Duodenal mucosa (tissue), 2 donors: ENCODE data around the gene FSTL4.

ENCODE experiments used
- H3K27ac ChIP-seq: one replicate; pipeline ENCODE4 v1.7.0; 2013; ENCODE audit warnings: low read depth, low read length
- H3K27me3 ChIP-seq, 2 donors: one replicate each; pipeline ENCODE4 v1.7.0; 2013; ENCODE audit warnings: low read length in 2 of 2, control low read depth in 1 of 2; ENCODE audit not compliant: insufficient read depth in 2 of 2, control insufficient read depth in 1 of 2
- H3K36me3 ChIP-seq, 2 donors: one replicate each; pipeline ENCODE4 v1.7.0; 2013; ENCODE audit warnings: low read length in 2 of 2, control low read depth in 1 of 2; ENCODE audit not compliant: insufficient read depth in 2 of 2, control insufficient read depth in 1 of 2
- H3K4me1 ChIP-seq, 2 donors: one replicate each; pipeline ENCODE4 v1.7.0; 2013; ENCODE audit warnings: low read length in 2 of 2, control low read depth in 1 of 2; ENCODE audit not compliant: insufficient read depth in 2 of 2, control insufficient read depth in 1 of 2
- H3K4me3 ChIP-seq, 2 donors: one replicate each; pipeline ENCODE4 v1.7.0; 2013; ENCODE audit warnings: low read length in 2 of 2, low read depth in 1 of 2
- H3K9ac ChIP-seq, 2 donors: one replicate each; pipeline ENCODE4 v1.7.0; 2013; ENCODE audit warnings: low read length in 2 of 2, low read depth in 1 of 2
- H3K9me3 ChIP-seq, 2 donors: one replicate each; pipeline ENCODE4 v1.7.0; 2013; ENCODE audit warnings: low read length in 2 of 2, control low read depth in 1 of 2; ENCODE audit not compliant: control insufficient read depth in 1 of 2

FSTL4 gene

GRCh38 chr5:133370036-133370831 is 242.1 kb downstream of the FSTL4 start:
- no peak overlapping the region for H3K9ac ChIP-seq
- no peaks in the 10 kb centered on the region for H3K4me1 ChIP-seq
- H3K27ac ChIP-seq: no peak overlapping the region
- no peaks in the 10 kb centered on the region for H3K27me3 ChIP-seq
- no peaks in the 10 kb centered on the region for H3K9me3 ChIP-seq
- no peak overlapping the region for H3K4me3 ChIP-seq
- no peaks in the 10 kb centered on the region for H3K36me3 ChIP-seq

GRCh38 chr5:133368916-133369783 is 243.2 kb downstream of the FSTL4 start:
- H3K9me3 ChIP-seq: no peaks in the 10 kb centered on the region
- no peak overlapping the region for H3K9ac ChIP-seq
- H3K4me3 ChIP-seq: no peak overlapping the region
- no peak overlapping the region for H3K27ac ChIP-seq
- H3K4me1 ChIP-seq: no peaks in the 10 kb centered on the region
- no peaks in the 10 kb centered on the region for H3K36me3 ChIP-seq
- no peaks in the 10 kb centered on the region for H3K27me3 ChIP-seq

- Histone ChIP-seq H3K9me3 (no peaks in the 10 kb centered on the region), H3K27me3 (no peaks in the 10 kb centered on the region), H3K36me3 (no peaks in the 10 kb centered on the region), H3K27ac (no peak overlapping the region), H3K9ac (no peak overlapping the region), H3K4me3 (no peak overlapping the region), H3K4me1 (no peaks in the 10 kb centered on the region)
Measured at GRCh38 chr5:133367984-133368383, 244.4 kb downstream of the FSTL4 start.

- Histone ChIP-seq H3K4me3 (no peak overlapping the region), H3K9me3 (no peaks in the 10 kb centered on the region), H3K27me3 (no peaks in the 10 kb centered on the region), H3K36me3 (no peaks in the 10 kb centered on the region), H3K27ac (no peak overlapping the region), H3K4me1 (no peaks in the 10 kb centered on the region), H3K9ac (no peak overlapping the region)
Measured at GRCh38 chr5:133367071-133367786, 245.1 kb downstream of the FSTL4 start.

GRCh38 chr5:133366438-133366837 is 245.9 kb downstream of the FSTL4 start:
- no peak overlapping the region for H3K4me3 ChIP-seq
- H3K4me1 ChIP-seq: no peaks in the 10 kb centered on the region
- H3K36me3 ChIP-seq: no peaks in the 10 kb centered on the region
- no peak overlapping the region for H3K9ac ChIP-seq
- H3K27me3 ChIP-seq: no peaks in the 10 kb centered on the region
- no peak overlapping the region for H3K27ac ChIP-seq
- no peaks in the 10 kb centered on the region for H3K9me3 ChIP-seq

- Histone ChIP-seq H3K4me3 (no peak overlapping the region), H3K36me3 (no peaks in the 10 kb centered on the region), H3K27ac (no peak overlapping the region), H3K27me3 (no peaks in the 10 kb centered on the region), H3K9me3 (no peaks in the 10 kb centered on the region), H3K4me1 (no peaks in the 10 kb centered on the region), H3K9ac (no peak overlapping the region)
Measured at GRCh38 chr5:133365738-133366137, 246.6 kb downstream of the FSTL4 start.

GRCh38 chr5:133364936-133365707 is 247.2 kb downstream of the FSTL4 start:
- Histone ChIP-seq H3K27ac (no peak overlapping the region), H3K9ac (no peak overlapping the region), H3K4me3 (no peak overlapping the region), H3K27me3 (no peaks in the 10 kb centered on the region), H3K36me3 (no peaks in the 10 kb centered on the region), H3K4me1 (no peaks in the 10 kb centered on the region), H3K9me3 (no peaks in the 10 kb centered on the region)

GRCh38 chr5:133363807-133364587 is 248.3 kb downstream of the FSTL4 start:
- H3K9me3 ChIP-seq: no peaks in the 10 kb centered on the region
- no peak overlapping the region for H3K9ac ChIP-seq
- no peaks in the 10 kb centered on the region for H3K27me3 ChIP-seq
- no peak overlapping the region for H3K4me3 ChIP-seq
- H3K27ac ChIP-seq: no peak overlapping the region
- H3K4me1 ChIP-seq: no peaks in the 10 kb centered on the region
- no peaks in the 10 kb centered on the region for H3K36me3 ChIP-seq

- no peaks in the 10 kb centered on the region for H3K9me3 ChIP-seq
- no peak overlapping the region for H3K9ac ChIP-seq
- no peak overlapping the region for H3K27ac ChIP-seq
- no peak overlapping the region for H3K4me3 ChIP-seq
- H3K27me3 ChIP-seq: no peaks in the 10 kb centered on the region
- H3K4me1 ChIP-seq: no peaks in the 10 kb centered on the region
- H3K36me3 ChIP-seq: no peaks in the 10 kb centered on the region
Measured at GRCh38 chr5:133362438-133362837, 249.9 kb downstream of the FSTL4 start.
